ENCODE measurements around the gene SUCLA2.

DNA sequence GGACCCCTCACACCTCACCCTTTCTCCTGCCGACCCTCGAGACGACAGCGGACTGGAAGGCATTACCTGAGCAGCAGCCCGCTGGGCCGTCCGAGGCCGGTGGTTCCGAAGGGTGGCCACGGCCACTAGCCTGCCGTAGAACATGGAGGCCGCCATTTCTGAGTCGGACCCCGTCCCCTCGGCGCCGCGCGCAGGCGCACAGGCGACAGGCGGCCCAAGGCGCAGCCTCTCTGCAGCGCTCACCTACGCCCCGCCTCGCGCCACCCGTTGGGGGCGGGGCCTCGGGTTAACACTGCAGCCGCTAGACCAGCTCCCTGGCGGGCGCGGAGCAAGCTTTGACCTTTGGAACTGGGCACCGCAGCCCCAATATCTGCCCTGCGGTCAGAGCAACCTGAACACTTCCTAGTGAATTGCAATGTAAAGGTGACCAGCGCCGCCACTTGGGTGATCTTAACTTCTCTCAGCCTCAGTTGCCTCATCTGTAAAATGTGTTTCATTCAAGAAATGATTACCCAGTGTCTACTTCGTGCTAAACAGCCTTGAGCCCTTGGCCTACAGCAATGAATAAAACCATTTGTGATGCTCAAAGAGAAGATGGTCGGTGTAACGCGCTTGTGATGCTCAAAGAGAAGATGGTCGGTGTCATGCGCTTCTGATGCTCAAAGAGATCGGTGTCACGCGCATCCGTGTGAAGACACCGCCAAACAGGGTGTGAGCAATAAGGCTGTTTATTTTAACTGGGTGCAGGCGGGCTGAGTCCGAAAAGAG is at the start of gene SUCLA2:
- no peak for TF ChIP-seq EZH2 (IDR thresholded peaks at IDR 0.05; ENCODE audit: insufficient read depth, low read length)
- TF ChIP-seq, protein P1, sequence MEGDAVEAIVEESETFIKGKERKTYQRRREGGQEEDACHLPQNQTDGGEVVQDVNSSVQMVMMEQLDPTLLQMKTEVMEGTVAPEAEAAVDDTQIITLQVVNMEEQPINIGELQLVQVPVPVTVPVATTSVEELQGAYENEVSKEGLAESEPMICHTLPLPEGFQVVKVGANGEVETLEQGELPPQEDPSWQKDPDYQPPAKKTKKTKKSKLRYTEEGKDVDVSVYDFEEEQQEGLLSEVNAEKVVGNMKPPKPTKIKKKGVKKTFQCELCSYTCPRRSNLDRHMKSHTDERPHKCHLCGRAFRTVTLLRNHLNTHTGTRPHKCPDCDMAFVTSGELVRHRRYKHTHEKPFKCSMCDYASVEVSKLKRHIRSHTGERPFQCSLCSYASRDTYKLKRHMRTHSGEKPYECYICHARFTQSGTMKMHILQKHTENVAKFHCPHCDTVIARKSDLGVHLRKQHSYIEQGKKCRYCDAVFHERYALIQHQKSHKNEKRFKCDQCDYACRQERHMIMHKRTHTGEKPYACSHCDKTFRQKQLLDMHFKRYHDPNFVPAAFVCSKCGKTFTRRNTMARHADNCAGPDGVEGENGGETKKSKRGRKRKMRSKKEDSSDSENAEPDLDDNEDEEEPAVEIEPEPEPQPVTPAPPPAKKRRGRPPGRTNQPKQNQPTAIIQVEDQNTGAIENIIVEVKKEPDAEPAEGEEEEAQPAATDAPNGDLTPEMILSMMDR (IDR thresholded peaks at IDR 0.05; ENCODE audit: insufficient read depth, low read depth, low read length), result no peak

All from astrocyte (in vitro differentiated cells and primary cell).